ENCODE results near the gene PCSK6.

DNA sequence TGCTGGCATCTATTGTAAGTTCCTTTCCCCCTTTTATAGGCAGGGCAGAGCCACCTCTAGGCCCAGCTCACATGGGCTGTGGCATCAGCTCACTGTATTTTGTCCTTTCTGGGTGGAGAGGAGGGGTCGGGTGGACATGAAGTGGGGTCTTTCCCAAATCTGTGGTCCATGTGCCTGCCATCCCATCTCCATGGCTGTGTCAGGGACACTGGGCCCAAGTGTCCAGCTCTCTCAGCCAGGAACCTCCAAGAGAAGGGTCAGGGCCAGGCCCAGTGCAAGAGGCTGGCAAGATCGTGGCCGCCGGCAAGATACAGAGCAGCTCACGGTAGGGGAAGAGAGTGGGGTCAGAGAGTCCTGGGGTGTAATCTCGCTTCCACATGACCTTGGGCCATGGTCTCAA, 85.3 kb downstream of the PCSK6 start:
- TF ChIP-seq, protein P1, sequence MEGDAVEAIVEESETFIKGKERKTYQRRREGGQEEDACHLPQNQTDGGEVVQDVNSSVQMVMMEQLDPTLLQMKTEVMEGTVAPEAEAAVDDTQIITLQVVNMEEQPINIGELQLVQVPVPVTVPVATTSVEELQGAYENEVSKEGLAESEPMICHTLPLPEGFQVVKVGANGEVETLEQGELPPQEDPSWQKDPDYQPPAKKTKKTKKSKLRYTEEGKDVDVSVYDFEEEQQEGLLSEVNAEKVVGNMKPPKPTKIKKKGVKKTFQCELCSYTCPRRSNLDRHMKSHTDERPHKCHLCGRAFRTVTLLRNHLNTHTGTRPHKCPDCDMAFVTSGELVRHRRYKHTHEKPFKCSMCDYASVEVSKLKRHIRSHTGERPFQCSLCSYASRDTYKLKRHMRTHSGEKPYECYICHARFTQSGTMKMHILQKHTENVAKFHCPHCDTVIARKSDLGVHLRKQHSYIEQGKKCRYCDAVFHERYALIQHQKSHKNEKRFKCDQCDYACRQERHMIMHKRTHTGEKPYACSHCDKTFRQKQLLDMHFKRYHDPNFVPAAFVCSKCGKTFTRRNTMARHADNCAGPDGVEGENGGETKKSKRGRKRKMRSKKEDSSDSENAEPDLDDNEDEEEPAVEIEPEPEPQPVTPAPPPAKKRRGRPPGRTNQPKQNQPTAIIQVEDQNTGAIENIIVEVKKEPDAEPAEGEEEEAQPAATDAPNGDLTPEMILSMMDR (IDR thresholded peaks at IDR 0.05; ENCODE audit: insufficient read depth, low read length) = no peak
- TF ChIP-seq POLR2AphosphoS5 (IDR thresholded peaks at IDR 0.05; ENCODE audit: low read depth) = no peak

Data from HL-60 (cell line).